BLaER1 treated with 17β-estradiol and CSF1 and Interleukin-3, amounts not matched to agents 10 nM and 100 nM (cell line): ENCODE data around the gene MYCBP.

Source experiments
- H3K27ac ChIP-seq, 11 experiments: shearing (Covaris generic); formaldehyde crosslinking; 2 replicates each; pipeline ENCODE4 v1.8.1; 2022
- H3K27me3 ChIP-seq, 11 experiments: shearing (Covaris generic); formaldehyde crosslinking; 2 replicates each; pipeline ENCODE4 v1.8.1; 2022
- H3K36me3 ChIP-seq, 11 experiments: shearing (Covaris generic); formaldehyde crosslinking; 2 replicates each; pipeline ENCODE4 v1.8.1; 2022
- H3K4me1 ChIP-seq, 10 experiments: shearing (Covaris generic); formaldehyde crosslinking; 2 replicates each; pipeline ENCODE4 v1.8.1; 2022
- H3K4me2 ChIP-seq, 11 experiments: shearing (Covaris generic); formaldehyde crosslinking; 2 replicates each; pipeline ENCODE4 v1.8.1; 2022
- H3K4me3 ChIP-seq, 10 experiments: shearing (Covaris generic); formaldehyde crosslinking; 2 replicates each; pipeline ENCODE4 v1.8.1; 2022
- H3K9ac ChIP-seq, 11 experiments: shearing (Covaris generic); formaldehyde crosslinking; 2 replicates each; pipeline ENCODE4 v1.8.1; 2022
- H3K9me3 ChIP-seq, 11 experiments: shearing (Covaris generic); formaldehyde crosslinking; replicated peaks in 1 of 11; 2 replicates each; pipeline ENCODE4 v1.8.1; 2022
- H4K20me1 ChIP-seq, 11 experiments: shearing (Covaris generic); formaldehyde crosslinking; 2 replicates each; pipeline ENCODE4 v1.8.1; 2022
- Cebpa-rat ChIP-seq, 11 experiments: shearing (Covaris generic); IDR thresholded peaks; 2 replicates each; pipeline ENCODE4 v1.8.1; 2022

Gene MYCBP

GRCh38 chr1:38812981-38813380 lies 60.2 kb downstream of the MYCBP start:
- Histone ChIP-seq H3K27ac (no peak overlapping the region), H3K9me3 (peaks cover 11 to 18% (median 13%) of the 10 kb centered on the region in 11 experiments; a peak in 21 of 22 replicates), H4K20me1 (no peaks in the 10 kb centered on the region; a peak in 1 of 22 replicates), H3K27me3 (peaks cover 43 to 52% (median 47%) of the 10 kb centered on the region in 11 experiments), H3K9ac (no peak overlapping the region), H3K4me1 (peaks cover 10 to 17% (median 12%) of the 10 kb centered on the region in 10 experiments; a peak in 14 of 20 replicates), H3K4me2 (no peak overlapping the region), H3K36me3 (no peaks in the 10 kb centered on the region), H3K4me3 (no peak overlapping the region)
- no peak for TF ChIP-seq Cebpa-rat (IDR thresholded peaks at IDR 0.05)
